ENCODE measurements around the gene OPTC. TPM values are rescaled to one million over a fixed set of nuclear protein-coding genes. Genes with fewer than 3 reads are reported as not detected.

The OPTC gene
- total and polyA plus RNA-seq, 9 of the 15 experiments (the other 6 are each of a cell fraction or from before 2014, with no cell fraction given): not detected

- TF ChIP-seq EP300 (IDR thresholded peaks at IDR 0.05; ENCODE audit: low read length) (no peak), THAP7 (CRISPR knock-in tag; IDR thresholded peaks at IDR 0.05) (no peak), ZNF165 (CRISPR knock-in tag; IDR thresholded peaks at IDR 0.05; ENCODE audit: borderline replicate concordance) (no peak), RBM17 (IDR thresholded peaks at IDR 0.05; ENCODE audit: borderline replicate concordance, low read depth, low read length) (no peak), MTA2 (IDR thresholded peaks at IDR 0.05; ENCODE audit: low read depth) (no peak)
Observed at GRCh38 chr1:203467550-203467921, 26.4 kb upstream of the OPTC start (continued).

DNA sequence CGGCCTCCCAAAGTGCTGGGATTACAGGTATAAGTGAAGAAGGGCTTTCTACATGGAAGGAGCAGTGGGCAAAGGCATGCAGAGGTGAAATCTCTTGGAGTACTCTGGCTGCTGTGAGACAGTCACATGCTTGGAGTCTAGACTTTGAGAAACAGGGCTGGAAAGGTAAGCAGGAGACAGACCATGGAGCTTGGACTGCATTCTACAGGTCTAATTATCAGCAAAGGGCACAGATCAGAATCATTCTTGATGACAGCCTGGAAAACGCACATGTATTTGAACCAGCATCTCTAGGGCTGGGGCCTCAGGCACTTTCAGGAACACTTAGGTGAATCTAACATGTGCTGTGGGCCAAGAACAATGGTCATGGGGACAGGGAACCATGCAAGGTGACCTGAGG is 25.6 kb upstream of the OPTC start:
- H3K27ac ChIP-seq (ENCODE audit: extremely low read depth, low read depth, low read length): no peak overlapping the region
- in situ Hi-C loops (cut with MboI) (no loop called here), intact Hi-C loops (cut with micrococcal nuclease) (no loop called here)
- no peaks in the 10 kb centered on the region for H3K36me3 ChIP-seq (ENCODE audit: control insufficient read depth, insufficient read depth, low read length)
- no peak overlapping the region for H3K9ac ChIP-seq (ENCODE audit: insufficient read depth in 1 of 2, low read depth in 2 of 2, low read length in 2 of 2)
- FAIRE-seq (no peak), ATAC-seq (no peak), DNase-seq (ENCODE audit: extremely low read depth in 1 of 4, low spot score in 3 of 4) (no peak)
- no peaks in the 10 kb centered on the region for H3K79me2 ChIP-seq (ENCODE audit: control insufficient read depth, insufficient read depth, low read length)
- H3K4me3 ChIP-seq: no peak overlapping the region
- H3K4me1 ChIP-seq (replicated peaks in 1 of 2; ENCODE audit: control insufficient read depth in 2 of 2, insufficient read depth in 2 of 2, low read length in 2 of 2): no peaks in the 10 kb centered on the region
- BruUV-seq (replicated peaks): no TSS peak
- POLR2A ChIA-PET: no interaction called here
- CTCF ChIA-PET (ENCODE audit: low intra/inter-chr PET ratio): no interaction called here
- H3K9me1 ChIP-seq (ENCODE audit: control insufficient read depth, insufficient read depth, low read length): no peaks in the 10 kb centered on the region
- H3K9me3 ChIP-seq (replicated peaks; ENCODE audit: control insufficient read depth, insufficient read depth, low read depth, low read length): no peaks in the 10 kb centered on the region
- peaks cover 50 to 83% of the 10 kb centered on the region in 2 experiments for H3K27me3 ChIP-seq (ENCODE audit: control insufficient read depth in 2 of 2, insufficient read depth in 2 of 2, low read length in 2 of 2)
- 0% methylated on average over 2 of the region's 2 CpGs for WGBS (ENCODE audit: insufficient coverage, low coverage, missing lambda C conversion rate)
- no peak overlapping the region for H2AFZ ChIP-seq (ENCODE audit: low read depth, low read length)
- peaks cover 13% of the 10 kb centered on the region for H4K20me1 ChIP-seq (replicated peaks; ENCODE audit: control insufficient read depth, insufficient read depth, low read length)
- H3K4me2 ChIP-seq (ENCODE audit: insufficient read depth, low read length): no peak overlapping the region
- TF ChIP-seq BACH1 (tag; IDR thresholded peaks at IDR 0.05) (no peak), ZBTB43 (CRISPR knock-in tag; IDR thresholded peaks at IDR 0.05) (no peak), RB1 (IDR thresholded peaks at IDR 0.05; ENCODE audit: low read depth) (no peak), ARID2 (IDR thresholded peaks at IDR 0.05) (no peak), PTBP1 (IDR thresholded peaks at IDR 0.05; ENCODE audit: low read depth, low read length) (no peak), KAT2B (IDR thresholded peaks at IDR 0.05; ENCODE audit: low read depth, low read length) (no peak), PTRF (tag; IDR thresholded peaks at IDR 0.05) (no peak), CBX8 (IDR thresholded peaks at IDR 0.05; ENCODE audit: borderline replicate concordance, extremely low read depth, low read depth, low read length, poor library complexity, severe bottlenecking) (no peak), STAG1 (CRISPR knock-in tag; IDR thresholded peaks at IDR 0.05; ENCODE audit: borderline replicate concordance) (no peak), SREBF1 (IDR thresholded peaks at IDR 0.05; ENCODE audit: borderline replicate concordance, low read depth, low read length) (no peak), SOX6 (IDR thresholded peaks at IDR 0.05) (no peak), ELF1 (tag; IDR thresholded peaks at IDR 0.05) (no peak), DIDO1 (tag; IDR thresholded peaks at IDR 0.05; ENCODE audit: low read depth) (no peak), ATF1 (CRISPR knock-in tag; IDR thresholded peaks at IDR 0.05) (no peak), ATF1 (tag; IDR thresholded peaks at IDR 0.05) (no peak), MAZ (CRISPR knock-in tag; conservative IDR thresholded peaks at IDR 0.05 in 1 of 2, IDR thresholded peaks at IDR 0.05 in 1 of 2) (no peak)

All from K562 (cell line).